GM21619 (cell line): ENCODE data around the gene ARTN.

Source experiments
- ATAC-seq: cut with Tn5 transposase; IDR thresholded peaks from one replicate; pipeline ENCODE4 v1.9.1; 2021; ENCODE audit not compliant: unreplicated experiment

Gene ARTN

GRCh38 chr1:43970502-43970901 is 36.9 kb downstream of the ARTN start:
- no peak for ATAC-seq

- ATAC-seq: no peak
Measured at GRCh38 chr1:43970911-43971310, 37.3 kb downstream of the ARTN start.

GRCh38 chr1:43971336-43971980 is 37.9 kb downstream of the ARTN start:
- no peak for ATAC-seq

GRCh38 chr1:43973981-43974442 is 40.4 kb downstream of the ARTN start:
- no peak for ATAC-seq

GRCh38 chr1:43974443-43975248 is 41.0 kb downstream of the ARTN start, which contains the start of gene ATP6V0B:
Gene ATP6V0B (plus strand): TSS chr1:43974960. CDS start chr1:43975041, 81 bp downstream.
- peak; percentile 67 for ATAC-seq

- ATAC-seq: peak; percentile 1
Measured at GRCh38 chr1:43975249-43975961, 41.8 kb downstream of the ARTN start.

- no peak for ATAC-seq
Measured at GRCh38 chr1:43976045-43976444, 42.4 kb downstream of the ARTN start.

GRCh38 chr1:43976890-43977289 is 43.3 kb downstream of the ARTN start:
- ATAC-seq: no peak

- no peak for ATAC-seq
Measured at GRCh38 chr1:43977376-43978263, 44.0 kb downstream of the ARTN start.

GRCh38 chr1:43978264-43978550 is 44.6 kb downstream of the ARTN start:
- ATAC-seq: no peak

- ATAC-seq: no peak
Measured at GRCh38 chr1:43978551-43979260, 45.1 kb downstream of the ARTN start, which contains the start of gene B4GALT2. Gene B4GALT2 (plus strand): TSS chr1:43979210. CDS start chr1:43981161, 1,951 bp downstream.

- no peak for ATAC-seq
Measured at GRCh38 chr1:43979261-43979527, 45.6 kb downstream of the ARTN start.

GRCh38 chr1:43979528-43980254 is 46.1 kb downstream of the ARTN start:
- no peak for ATAC-seq

- no peak for ATAC-seq
Measured at GRCh38 chr1:43980255-43981134, 46.9 kb downstream of the ARTN start.

GRCh38 chr1:43981135-43981491 is 47.5 kb downstream of the ARTN start:
- no peak for ATAC-seq

- no peak for ATAC-seq
Measured at GRCh38 chr1:43981636-43982035, 48.0 kb downstream of the ARTN start.

- no peak for ATAC-seq
Measured at GRCh38 chr1:43982241-43982640, 48.6 kb downstream of the ARTN start.

- ATAC-seq: no peak
Measured at GRCh38 chr1:43982808-43983207, 49.2 kb downstream of the ARTN start.
